Lower leg skin (tissue), 3 donors: Measurements from ENCODE around the gene HK2.

Source experiments
- POLR2A ChIP-seq, 2 donors: fragments of 450-650 bp; IDR thresholded peaks; one replicate each; pipeline ENCODE4 v1.6.1; 2016 to 2017; ENCODE audit warnings: antibody characterized with exemption in 2 of 2, mild to moderate bottlenecking in 1 of 2, moderate library complexity in 1 of 2
- TF ChIP-seq, protein P1 (sequence below), 3 donors: fragments of 450-650 bp; IDR thresholded peaks; one replicate each; pipeline ENCODE4 v1.5.1; 2016; ENCODE audit warnings: antibody characterized with exemption in 3 of 3, mild to moderate bottlenecking in 3 of 3, moderate library complexity in 2 of 3

DNA sequence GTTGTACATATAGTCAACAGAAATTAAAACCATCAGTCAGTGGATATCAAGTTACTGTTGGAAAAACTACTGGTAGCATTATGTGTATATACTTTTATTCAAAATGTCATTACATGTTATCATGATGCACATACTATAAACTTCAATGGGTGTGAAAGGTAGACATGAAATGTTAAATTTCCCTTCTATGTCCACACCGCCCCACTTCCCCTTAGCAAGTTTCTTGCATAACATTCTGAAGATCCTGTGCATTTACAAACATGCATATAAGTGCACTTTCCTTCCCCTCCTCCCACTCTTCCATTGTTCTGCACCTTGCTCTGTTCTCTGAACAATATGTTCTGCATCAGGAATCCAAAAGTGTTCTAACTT, 16.6 kb upstream of the HK2 start:
- TF ChIP-seq, protein P1, sequence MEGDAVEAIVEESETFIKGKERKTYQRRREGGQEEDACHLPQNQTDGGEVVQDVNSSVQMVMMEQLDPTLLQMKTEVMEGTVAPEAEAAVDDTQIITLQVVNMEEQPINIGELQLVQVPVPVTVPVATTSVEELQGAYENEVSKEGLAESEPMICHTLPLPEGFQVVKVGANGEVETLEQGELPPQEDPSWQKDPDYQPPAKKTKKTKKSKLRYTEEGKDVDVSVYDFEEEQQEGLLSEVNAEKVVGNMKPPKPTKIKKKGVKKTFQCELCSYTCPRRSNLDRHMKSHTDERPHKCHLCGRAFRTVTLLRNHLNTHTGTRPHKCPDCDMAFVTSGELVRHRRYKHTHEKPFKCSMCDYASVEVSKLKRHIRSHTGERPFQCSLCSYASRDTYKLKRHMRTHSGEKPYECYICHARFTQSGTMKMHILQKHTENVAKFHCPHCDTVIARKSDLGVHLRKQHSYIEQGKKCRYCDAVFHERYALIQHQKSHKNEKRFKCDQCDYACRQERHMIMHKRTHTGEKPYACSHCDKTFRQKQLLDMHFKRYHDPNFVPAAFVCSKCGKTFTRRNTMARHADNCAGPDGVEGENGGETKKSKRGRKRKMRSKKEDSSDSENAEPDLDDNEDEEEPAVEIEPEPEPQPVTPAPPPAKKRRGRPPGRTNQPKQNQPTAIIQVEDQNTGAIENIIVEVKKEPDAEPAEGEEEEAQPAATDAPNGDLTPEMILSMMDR (IDR thresholded peaks at IDR 0.05): no peak
- no peak for TF ChIP-seq POLR2A (IDR thresholded peaks at IDR 0.05)
